ENCODE results near the gene CARD18.

CARD18 gene, protein sequence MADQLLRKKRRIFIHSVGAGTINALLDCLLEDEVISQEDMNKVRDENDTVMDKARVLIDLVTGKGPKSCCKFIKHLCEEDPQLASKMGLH

DNA sequence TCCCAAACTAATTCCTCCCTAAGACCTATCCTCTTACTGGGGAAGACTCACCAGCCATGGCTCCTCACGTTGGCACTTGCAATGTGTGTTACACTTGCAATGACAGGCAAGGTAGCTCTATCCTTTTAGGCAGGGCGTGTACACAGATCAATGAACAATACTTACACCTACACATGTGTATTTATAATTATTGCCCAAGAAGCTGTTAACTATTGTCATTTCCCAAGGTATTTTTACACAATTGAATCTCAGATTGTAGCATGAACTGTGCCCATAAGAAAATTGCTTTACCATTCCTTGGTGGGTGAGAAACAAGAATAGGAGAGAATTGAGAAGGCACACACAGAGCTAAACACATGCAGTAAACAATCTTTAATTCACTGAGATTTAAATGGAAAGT lies at the start of gene CARD18:
CARD18 (minus strand) TSS at position 101 of the 400 bp plus-strand sequence; CDS start at position 58, 43 bp downstream.
- no peak for DNase-seq

DNA sequence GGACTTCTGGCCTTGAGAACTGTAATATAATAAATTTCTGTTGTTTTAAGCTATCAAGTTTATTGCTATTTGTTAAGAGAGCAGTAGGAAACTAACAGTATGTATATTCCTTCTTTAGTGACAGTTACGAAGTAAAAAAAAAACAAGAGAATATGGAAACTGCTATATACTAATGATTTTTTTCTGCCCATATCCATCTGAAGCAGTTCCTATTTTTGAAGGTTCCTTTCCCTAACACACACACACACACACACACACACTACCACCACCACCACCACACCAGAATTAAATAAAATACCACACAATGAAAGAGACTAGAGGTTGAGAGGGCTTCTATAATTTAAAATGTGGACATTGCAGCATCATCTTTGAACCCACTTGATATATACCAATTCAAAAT lies 44.4 kb upstream of the CARD18 start:
- no peak for DNase-seq

DNA sequence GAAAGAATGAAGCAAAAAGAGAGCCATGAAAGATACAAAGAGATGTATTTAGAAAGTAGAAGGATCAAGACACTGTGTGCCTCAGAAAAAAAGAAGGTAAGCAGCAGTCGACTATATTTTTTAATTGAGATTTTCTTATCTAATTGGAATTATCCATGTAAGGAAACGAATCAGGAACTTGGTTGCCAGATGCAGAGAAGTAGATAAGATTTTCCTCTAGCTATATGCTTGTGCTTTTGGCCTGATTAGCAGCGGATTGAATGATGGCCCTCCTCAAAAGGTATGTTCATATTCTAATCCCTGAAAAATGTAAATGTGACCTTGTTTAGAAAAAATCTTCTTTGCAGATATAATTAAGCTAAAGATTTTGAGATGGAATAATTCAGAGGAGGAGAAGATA lies 43.9 kb upstream of the CARD18 start:
- no peak for DNase-seq

DNA sequence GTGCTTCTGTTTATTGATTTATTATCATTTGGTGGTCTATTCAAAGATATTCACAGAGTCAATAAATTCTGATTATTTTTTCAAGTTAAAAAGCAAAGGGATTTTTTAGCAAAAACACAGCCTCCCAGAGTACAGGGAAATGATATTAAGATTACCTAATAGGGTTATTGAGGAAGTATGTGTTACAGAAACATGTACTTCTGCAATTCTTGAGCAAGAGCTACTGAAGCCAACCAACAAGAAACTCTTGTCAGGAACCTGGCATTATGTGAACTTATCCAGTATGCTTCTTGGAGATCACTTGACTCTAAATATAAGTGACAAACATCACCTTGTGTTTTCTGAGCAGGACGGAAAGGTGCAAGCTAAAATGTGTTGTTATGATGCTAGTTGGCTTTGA lies 42.0 kb upstream of the CARD18 start:
- no peak for DNase-seq

DNA sequence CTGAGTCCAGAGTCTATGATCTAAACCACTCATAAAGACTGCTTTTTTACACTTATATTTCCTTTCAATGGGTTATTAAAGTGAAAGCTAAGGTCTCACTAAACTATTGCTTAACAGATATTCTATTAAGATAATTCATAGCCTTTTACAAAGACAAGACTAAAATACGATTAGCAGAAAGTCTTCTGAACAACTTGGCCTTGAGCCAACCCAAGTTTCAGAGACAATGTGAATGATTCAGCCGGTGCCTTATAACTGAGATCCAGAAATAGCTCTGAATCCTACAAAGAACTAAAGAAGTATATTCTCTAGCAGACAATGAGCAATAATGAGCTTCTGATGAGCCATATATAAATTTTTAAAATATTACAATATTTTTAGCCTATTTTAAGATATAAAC lies 41.5 kb upstream of the CARD18 start:
- no peak for DNase-seq

DNA sequence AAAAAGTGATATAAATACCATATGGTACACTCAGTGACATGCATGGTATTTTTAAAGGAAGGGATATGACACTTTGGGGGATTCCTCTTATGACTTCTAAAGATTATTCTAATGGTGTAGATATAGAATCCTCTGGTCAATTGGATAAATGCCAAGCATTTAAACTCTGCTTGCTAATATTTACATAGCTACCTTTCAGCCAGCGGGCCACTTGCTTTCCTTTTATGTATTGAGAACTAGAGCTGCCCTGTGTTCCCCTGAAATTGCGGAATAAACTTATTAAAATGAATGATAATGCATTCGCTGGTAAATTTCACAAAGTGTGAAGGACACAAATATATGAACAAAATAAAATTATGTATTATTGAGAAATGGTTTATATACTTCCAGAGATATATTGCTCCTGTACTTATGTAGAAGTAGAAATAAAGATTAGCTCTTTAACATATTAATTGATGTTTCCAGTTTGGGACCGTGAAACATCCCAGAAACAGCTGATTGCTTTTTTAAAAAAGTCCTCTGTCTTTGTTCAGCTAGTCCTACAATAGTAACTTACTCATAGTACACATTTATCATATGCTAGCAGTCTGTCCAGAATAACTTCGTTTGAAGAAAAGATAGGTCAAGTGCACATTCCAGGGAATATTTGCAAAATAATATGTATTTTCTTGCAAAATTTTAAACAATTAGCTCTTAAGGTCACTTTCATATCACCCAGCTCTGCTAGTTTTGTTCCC lies 40.1 kb upstream of the CARD18 start:
- DNase-seq, result no peak

DNA sequence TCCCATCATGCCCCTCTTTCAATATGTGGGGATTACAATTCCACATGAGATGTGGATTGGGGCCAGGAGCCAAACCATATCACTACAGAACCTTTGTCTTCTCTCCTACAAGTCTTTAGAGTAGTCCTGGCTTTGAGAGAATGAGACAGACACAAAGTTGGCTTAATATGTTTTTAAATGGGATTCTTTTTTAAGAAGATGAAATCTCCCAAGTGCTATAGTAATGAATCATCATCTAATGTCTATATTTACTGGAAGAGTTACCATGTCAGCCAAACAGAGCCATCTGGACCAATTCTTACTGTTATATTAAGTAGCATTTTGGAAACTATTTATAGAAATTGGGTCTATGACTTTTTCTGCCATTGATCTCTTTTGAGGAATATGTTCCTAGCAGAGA lies 38.1 kb upstream of the CARD18 start:
- no peak for DNase-seq

DNA sequence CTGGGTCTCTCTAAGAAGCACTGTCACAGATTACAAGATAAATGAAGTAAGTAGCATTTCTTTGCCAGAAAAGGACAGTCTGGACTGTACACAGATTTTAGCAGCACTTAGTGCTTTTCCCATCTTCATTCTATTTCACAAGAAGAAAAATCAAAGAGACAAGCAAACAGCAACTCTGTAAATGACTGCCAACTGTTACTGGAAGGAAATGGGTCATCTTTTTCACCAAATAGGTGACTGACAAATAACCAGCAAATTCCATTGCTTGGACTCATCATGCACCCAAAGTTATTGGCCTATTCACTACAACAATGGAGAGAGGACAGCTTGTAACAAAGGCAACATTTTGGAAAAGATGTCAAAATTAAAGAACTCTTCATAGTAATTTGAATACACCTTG lies 28.9 kb upstream of the CARD18 start:
- DNase-seq, result no peak

DNA sequence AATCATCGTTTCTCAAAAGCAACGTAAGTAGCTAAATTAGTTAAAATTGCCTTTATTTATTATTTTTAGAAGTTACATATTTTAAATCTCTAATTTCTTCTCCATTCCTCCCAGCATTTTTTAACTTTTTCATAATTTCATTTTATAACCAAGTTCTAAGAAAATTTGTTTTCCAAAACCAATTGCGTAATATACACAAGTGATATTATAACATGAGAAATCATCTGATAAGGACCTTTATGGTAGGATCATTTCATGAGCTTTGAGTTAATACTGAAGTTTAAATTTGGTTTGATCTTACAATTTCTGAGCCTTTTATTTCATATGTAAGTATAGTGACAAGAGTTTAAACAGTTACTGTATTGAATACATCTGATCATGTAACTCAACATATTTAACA lies 27.7 kb upstream of the CARD18 start:
- no peak for DNase-seq

DNA sequence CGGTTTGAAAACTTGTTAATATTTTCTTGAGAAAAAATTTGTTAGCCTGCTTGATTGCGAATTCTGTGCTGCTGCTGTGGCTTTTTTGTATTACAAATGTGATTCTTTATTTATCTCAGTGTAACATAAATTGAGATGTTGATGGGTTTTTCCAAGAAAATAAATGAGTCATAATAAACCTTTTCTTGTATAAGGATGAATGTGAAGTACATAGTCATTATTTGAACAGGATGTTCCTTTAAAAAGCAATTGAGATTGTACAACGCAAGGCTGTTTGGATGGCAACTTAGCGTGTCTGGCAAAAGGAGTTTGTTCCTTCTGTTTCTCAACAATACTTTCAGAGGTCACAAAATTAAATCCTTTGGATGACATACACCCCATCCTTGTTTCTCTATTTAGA lies 24.6 kb upstream of the CARD18 start:
- DNase-seq, result no peak

DNA sequence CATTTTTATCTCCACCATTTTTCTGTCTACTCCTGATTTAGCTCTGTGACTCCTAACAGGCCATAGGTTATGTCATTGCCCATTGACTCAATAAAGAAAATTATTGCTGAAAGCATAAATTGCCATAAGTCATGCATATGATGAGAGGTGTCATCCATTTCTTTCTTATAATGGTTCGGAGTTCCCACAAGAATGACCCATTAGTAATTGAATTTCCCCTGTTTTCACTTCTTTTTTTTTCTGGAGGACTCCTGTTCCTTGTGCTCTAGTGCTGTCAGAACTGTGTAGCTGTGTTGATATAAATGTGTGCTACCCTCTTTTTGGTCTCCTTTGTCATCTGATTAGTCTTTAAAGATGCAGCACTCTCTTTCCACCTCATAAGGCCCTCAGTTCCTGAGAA lies 22.9 kb upstream of the CARD18 start:
- DNase-seq, result no peak

DNA sequence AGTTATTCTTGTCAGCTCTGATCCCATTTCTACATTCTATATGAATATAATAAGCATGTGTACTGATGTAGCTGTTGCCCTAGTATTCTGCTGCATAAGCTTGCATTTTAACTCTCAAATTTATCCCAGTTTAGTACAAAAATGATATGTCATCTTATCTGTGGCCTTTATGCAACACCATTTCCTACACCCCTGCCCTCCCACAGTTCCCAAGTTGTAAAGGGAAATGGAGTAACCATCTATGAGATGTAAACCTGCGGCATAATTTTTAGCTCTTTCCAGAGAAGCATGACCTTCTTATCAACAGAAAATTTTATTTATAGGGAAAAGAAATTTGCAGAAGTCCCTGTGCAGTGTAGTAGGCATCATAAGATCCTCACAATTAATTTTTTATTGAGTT lies 18.9 kb upstream of the CARD18 start:
- no peak for DNase-seq

DNA sequence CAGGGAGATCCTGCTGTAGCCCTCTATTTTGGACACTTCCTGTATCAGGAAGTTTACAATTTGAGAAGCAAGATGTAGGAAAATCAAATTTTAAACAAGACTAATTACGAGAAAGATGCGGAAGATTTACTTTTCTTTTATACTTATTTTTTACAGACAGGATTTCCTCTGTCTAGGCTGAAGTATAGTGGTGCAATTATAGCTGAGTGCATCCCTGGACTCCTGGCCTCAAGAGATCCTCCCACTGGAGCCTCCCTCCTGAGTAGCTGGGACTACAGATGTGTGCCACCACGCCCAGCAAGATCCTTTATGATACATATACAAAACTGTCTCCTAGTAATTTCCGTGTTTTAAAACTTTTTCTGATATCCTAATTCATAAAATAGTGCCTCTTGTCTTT lies 17.2 kb upstream of the CARD18 start:
- DNase-seq, result no peak

DNA sequence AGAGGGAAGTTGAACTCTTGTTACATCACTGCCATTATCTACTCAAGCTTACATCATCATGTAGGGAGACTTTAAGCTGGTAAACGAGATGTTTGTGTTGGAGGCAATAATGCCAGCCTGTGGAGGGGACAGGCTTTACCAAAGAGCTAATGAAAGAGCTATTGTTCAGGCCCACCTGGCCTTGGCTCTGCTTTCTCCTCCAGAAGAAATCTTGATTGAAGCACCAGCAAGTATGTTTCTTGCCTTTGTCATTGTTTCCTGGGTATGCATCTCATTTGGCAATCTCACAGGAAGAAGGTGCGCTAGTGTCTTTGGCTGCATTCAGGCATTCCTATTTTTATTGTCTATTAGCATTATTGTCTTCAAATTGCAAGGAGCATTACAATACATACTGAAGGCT lies 16.7 kb upstream of the CARD18 start:
- DNase-seq, result no peak

DNA sequence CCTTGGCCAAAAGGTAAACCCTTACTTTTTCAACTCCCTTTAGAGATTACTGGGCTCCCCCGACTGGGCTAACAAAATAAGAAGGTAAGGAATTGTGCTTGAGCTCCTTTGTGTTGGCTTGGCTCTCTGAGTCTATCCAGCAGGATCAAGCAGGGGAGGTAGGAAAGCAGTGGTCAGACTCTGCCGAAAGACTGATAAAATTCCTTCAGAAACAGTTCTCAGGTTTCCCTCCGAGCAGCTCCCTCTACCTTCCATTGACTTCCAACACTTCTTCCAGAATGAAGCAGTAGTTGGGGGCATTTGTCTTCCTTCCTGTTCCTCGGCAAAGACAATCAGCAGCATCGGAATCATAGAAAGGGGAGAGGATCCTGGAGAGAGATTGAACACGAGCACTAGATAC lies 16.1 kb upstream of the CARD18 start:
- DNase-seq, result no peak

DNA sequence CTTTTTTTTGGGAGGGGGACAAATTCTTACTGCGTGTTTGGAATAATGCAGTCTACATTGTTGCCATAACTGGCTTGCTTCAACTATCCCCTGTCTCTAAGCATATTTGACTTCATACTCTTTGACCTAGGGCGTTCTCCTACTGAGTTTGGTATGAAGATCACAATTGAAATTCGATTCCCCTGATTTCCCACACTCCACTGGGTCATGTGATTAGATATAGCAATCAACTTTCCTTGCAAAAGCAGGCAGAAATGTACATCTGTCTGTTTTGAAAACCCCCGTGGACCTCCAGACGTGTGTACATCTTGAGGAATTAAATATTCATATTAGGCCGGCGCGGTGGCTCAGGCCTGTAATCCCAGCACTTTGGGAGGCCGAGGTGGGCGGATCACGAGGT lies 13.8 kb upstream of the CARD18 start:
- DNase-seq, result no peak

DNA sequence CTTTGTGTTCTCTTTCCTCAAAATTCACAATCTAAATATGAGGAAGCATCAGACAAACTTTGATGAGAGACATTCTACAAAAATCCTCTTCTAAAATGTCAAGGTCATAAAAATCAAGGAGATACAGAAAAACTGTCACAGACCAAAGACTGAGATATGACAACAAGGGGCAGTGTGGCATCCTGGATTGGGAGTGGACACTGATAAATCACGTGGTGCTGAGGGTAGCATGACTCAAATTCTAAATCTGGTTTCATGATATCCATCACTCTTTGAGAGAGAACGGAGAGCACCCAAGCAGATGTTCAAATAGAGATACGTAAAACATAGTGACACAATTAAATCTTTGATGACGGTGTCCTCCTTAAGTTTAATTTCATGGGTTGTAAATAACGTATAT lies 13.0 kb upstream of the CARD18 start:
- no peak for DNase-seq

DNA sequence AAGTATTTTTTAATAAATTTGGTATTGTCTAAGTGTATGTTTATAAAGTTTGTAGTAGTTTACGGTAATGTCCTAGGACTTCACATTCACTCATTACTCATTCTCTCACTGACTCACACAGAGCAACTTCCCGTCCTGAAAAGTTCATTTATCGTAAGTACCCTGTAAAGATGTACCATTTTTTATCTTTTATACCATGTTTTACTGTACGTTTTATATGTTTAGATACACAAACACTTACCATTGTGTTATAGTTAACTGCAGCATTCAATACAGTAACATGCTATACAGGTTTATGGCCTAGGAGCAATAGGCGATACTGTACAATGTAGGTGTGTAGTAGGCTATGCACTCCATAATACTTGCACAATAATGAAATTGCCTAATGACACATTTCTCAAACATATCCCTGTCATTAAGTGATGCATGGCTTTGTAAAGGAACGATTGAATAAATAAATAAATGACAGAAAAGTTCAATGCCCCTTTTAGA lies 12.5 kb upstream of the CARD18 start:
- no peak for DNase-seq

DNA sequence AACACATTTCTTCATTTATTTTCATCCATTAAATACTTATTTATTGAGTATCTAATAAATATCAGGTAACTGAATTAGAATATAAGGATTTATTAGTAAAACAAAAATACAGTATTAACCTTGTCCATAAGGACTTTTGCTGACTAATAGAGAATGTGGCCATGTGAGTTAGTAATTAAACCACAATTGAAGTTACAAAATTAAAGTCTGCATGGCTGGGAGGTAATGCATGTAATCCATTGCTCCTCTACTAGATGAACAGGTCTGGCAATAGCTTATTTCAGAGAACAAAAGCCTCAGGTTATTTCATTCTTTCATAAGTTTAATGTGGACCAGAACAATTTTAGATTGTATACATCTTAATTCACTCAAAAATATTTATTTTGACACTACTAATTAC lies 9.9 kb upstream of the CARD18 start:
- no peak for DNase-seq

DNA sequence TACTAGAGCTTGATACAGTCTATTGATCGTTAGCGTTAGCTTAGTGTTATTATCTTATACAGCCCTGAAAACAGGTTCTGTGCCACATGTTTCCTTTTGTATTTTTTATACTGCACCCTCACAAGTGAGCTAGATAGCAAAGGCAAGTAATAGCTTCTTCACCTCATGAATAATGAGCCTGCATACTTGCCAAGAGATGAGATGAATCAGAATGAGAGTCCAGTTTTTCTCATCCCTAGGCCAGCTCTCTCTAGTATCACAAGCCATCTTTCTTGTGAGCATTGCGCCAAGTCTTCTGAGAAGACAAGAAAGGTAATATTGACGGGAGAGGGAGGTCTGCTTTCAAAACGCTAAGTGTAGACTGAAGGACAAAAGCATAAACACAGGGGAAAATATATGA lies 8.7 kb upstream of the CARD18 start:
- no peak for DNase-seq

DNA sequence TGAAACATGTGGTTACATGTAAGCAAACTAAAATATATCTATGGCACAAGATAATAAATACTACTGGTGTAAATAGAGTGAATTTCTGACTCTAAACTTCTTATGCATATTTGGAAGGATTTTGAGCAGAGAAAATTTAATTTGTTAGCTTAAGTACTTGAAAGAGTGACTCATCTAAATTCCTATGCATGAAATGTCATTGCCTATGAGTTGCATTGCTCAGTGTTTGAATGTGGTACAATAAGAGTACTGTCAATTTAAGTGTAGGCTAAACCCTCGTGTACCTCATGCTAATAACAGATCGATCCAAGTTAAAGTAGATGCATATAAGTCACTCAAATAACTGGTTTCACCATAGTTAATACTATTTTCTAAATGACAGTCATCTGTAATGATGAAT lies 5.3 kb upstream of the CARD18 start:
- no peak for DNase-seq

DNA sequence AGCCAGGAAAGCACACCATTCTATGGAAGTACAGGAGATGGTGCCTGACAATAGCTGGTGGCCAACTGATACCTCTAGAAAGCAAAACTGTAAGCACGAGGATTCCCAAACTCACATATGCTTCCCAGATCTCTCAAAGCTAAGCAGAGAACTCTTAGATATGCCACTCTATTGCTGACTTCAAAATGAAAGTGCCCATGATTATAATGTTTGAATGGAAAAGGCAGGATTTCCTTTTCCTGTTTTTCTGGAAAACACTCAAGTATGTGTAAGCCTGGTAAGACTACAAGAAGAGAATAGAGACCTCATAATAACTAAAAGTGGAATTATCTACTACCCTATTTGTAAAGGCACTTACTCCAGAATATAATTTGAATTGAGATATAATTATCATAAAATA lies 2.6 kb upstream of the CARD18 start:
- no peak for DNase-seq

DNA sequence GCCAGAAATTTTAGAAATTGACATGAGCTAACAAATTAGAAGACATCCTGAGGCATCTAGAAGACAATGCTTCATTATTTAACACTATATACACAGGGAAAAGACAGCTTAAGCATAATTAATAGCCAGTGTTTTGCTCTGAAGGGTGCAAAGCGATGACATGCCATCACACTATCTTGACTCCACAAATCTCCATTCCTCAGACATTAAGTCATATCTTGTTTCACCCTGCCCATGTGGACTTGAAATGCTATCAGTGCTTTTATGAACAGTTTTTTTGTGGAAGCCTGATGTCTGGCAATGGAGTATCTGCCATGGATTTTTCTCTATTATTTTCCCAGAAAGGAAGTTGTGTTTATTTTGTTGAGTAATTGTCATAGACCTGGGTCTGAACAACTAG lies 2.3 kb downstream of the CARD18 start:
- DNase-seq, result no peak

DNA sequence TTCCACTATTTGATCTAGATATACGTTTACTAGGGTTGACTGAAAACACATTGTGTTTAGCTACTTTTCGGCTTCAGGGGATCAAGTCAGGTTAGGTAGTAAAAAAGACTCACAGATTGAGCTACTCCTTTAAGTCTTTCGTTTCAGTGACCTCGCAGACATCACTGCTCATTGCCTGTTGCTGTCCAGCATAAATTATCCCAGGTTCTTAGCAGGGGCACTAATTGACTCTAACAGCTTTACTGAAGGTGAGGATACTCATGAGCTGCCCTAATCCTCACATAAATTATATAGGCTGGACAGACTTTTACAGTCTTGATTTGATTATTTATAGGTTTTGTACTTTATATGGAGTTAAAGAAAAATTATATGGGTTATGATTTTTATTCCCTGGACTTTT lies 3.7 kb downstream of the CARD18 start:
- no peak for DNase-seq

Measured in stimulated activated CD4-positive, alpha-beta T cell treated with anti-CD3 and anti-CD28 coated beads, Interleukin-15, amount 100 ng/mL, for 24 hours (primary cell).